IMR-90 (cell line): ENCODE data around the gene OR4K5. TPM values are rescaled to one million over a fixed set of nuclear protein-coding genes. Genes with fewer than 3 reads are reported as not detected.

Experiments
- ATAC-seq: fragments of 200-7000 bp; cut with Tn5 transposase; 2 replicates; pipeline ENCODE4 v1.9.1; 2020; ENCODE audit warnings: low read depth, mild to moderate bottlenecking, moderate library complexity
- BruUV-seq: library from RNA; stranded (reverse); fragments of 400-500 nt; replicated peaks from 2 replicates; lab custom pipeline; 2021; lab: Mats Ljungman, UMichigan
- CTCF ChIA-PET: fragments of 300-600 bp; formaldehyde crosslinking; extraction: SDS; loops from one replicate; lab custom pipeline; 2021; ENCODE audit warnings: antibody characterized with exemption; lab: Yijun Ruan, JAX
- POLR2A ChIA-PET: fragments of 300-600 bp; sonication (Branson Sonifier 250); formaldehyde crosslinking; loops from one replicate; lab custom pipeline; 2022; ENCODE audit warnings: antibody characterized with exemption; ENCODE audit not compliant: unreplicated experiment; lab: Charles Lee
- DNase-seq: peaks from one replicate; pipeline ENCODE4 v3.0.0; 2013
- H2AFZ ChIP-seq: replicated peaks from 2 replicates; pipeline ENCODE3; 2013; ENCODE audit warnings: low read length, mild to moderate bottlenecking; ENCODE audit not compliant: poor library complexity
- H2AK5ac ChIP-seq: 2 replicates; pipeline ENCODE4 v1.6.1; 2013; ENCODE audit warnings: low read depth, low read length, inconsistent platforms
- H2AK9ac ChIP-seq: replicated peaks from 2 replicates; pipeline ENCODE3; 2013; ENCODE audit warnings: mild to moderate bottlenecking, low read depth, low read length, moderate library complexity; ENCODE audit not compliant: poor library complexity
- H2BK120ac ChIP-seq: 2 replicates; pipeline ENCODE4 v1.6.1; 2013; ENCODE audit warnings: low read depth, low read length, inconsistent platforms
- H2BK15ac ChIP-seq: 3 replicates; pipeline ENCODE4 v1.6.1; 2013; ENCODE audit warnings: low read depth, low read length, inconsistent platforms
- H2BK20ac ChIP-seq: 2 replicates; pipeline ENCODE4 v1.6.1; 2013; ENCODE audit warnings: low read depth, mild to moderate bottlenecking, inconsistent platforms, low read length, moderate library complexity
- H2BK5ac ChIP-seq: 2 replicates; pipeline ENCODE4 v1.6.1; 2013; ENCODE audit warnings: mild to moderate bottlenecking, low read depth, low read length, inconsistent platforms; ENCODE audit not compliant: poor library complexity, severe bottlenecking
- H3K14ac ChIP-seq: replicated peaks from 2 replicates; pipeline ENCODE4 v1.6.1; 2013; ENCODE audit warnings: low read depth, low read length, inconsistent platforms
- H3K18ac ChIP-seq: 2 replicates; pipeline ENCODE4 v1.6.1; 2013; ENCODE audit warnings: low read depth, low read length, control low read depth
- H3K23ac ChIP-seq: 2 replicates; pipeline ENCODE4 v1.6.1; 2013; ENCODE audit warnings: low read depth, low read length, inconsistent platforms
- H3K27ac ChIP-seq: 2 replicates; pipeline ENCODE4 v1.5.1; 2013; ENCODE audit warnings: mild to moderate bottlenecking, control low read depth, low read length; ENCODE audit not compliant: insufficient read depth
- H3K27me3 ChIP-seq: 2 replicates; pipeline ENCODE4 v1.6.1; 2013; ENCODE audit warnings: low read length; ENCODE audit not compliant: control insufficient read depth, insufficient read depth
- H3K36me3 ChIP-seq: 2 replicates; pipeline ENCODE4 v1.6.1; 2013; ENCODE audit warnings: low read length, mixed read lengths; ENCODE audit not compliant: control insufficient read depth, insufficient read depth
- H3K4ac ChIP-seq: 2 replicates; pipeline ENCODE4 v1.6.1; 2013; ENCODE audit warnings: low read depth, low read length, inconsistent platforms
- H3K4me1 ChIP-seq: 2 replicates; pipeline ENCODE4 v1.6.1; 2013; ENCODE audit warnings: low read length, mixed read lengths; ENCODE audit not compliant: control insufficient read depth, insufficient read depth
- H3K4me2 ChIP-seq: 2 replicates; pipeline ENCODE4 v1.6.1; 2013; ENCODE audit warnings: low read depth, mild to moderate bottlenecking, control low read depth, low read length, moderate library complexity
- H3K4me3 ChIP-seq: 2 replicates; pipeline ENCODE4 v1.5.1; 2013; ENCODE audit warnings: low read depth, mild to moderate bottlenecking, control low read depth, low read length, moderate library complexity; ENCODE audit not compliant: insufficient read depth
- H3K56ac ChIP-seq: 2 replicates; pipeline ENCODE4 v1.6.1; 2013; ENCODE audit warnings: low read length, inconsistent platforms; ENCODE audit not compliant: insufficient read depth; ENCODE audit errors: extremely low read depth
- H3K79me1 ChIP-seq, 2 experiments: 2 replicates each; pipeline ENCODE4 v1.6.1; 2013; ENCODE audit warnings: low read length in 2 of 2, inconsistent platforms in 1 of 2, low read depth in 1 of 2
- H3K9ac ChIP-seq: 2 replicates; pipeline ENCODE4 v1.6.1; 2013; ENCODE audit warnings: low read depth, low read length, control low read depth
- H3K9me1 ChIP-seq: 2 replicates; pipeline ENCODE4 v1.6.1; 2013; ENCODE audit warnings: low read length, inconsistent platforms; ENCODE audit not compliant: insufficient read depth
- H3K9me3 ChIP-seq: 2 replicates; pipeline ENCODE4 v1.6.1; 2013; ENCODE audit warnings: low read length; ENCODE audit not compliant: control insufficient read depth, insufficient read depth
- H4K20me1 ChIP-seq: 2 replicates; pipeline ENCODE4 v1.6.1; 2013; ENCODE audit warnings: low read length, inconsistent platforms; ENCODE audit not compliant: insufficient read depth
- H4K5ac ChIP-seq: 2 replicates; pipeline ENCODE4 v1.6.1; 2013; ENCODE audit warnings: mild to moderate bottlenecking, low read depth, low read length, control low read depth
- H4K8ac ChIP-seq, 2 experiments: 2 replicates each; pipeline ENCODE4 v1.6.1; 2013; ENCODE audit warnings: low read depth in 2 of 2, low read length in 2 of 2, control low read depth in 1 of 2, inconsistent platforms in 1 of 2
- H4K91ac ChIP-seq: 2 replicates; pipeline ENCODE4 v1.6.1; 2013; ENCODE audit warnings: low read depth, low read length, inconsistent platforms; ENCODE audit not compliant: insufficient read depth
- CEBPB ChIP-seq: IDR thresholded peaks from 2 replicates; pipeline ENCODE4 v1.6.1; 2012; ENCODE audit warnings: low read depth, low read length, improper control_type of control experiment
- CHD1 ChIP-seq: IDR thresholded peaks from 2 replicates; pipeline ENCODE4 v1.6.1; 2012; ENCODE audit warnings: low read depth, low read length, improper control_type of control experiment
- FOS ChIP-seq: fragments of 150-350 bp; IDR thresholded peaks from 2 replicates; pipeline ENCODE4 v1.6.1; 2016; ENCODE audit warnings: low read depth, low read length
- MAFK ChIP-seq: IDR thresholded peaks from 2 replicates; pipeline ENCODE4 v1.6.1; 2012; ENCODE audit warnings: low read depth, low read length, improper control_type of control experiment
- MXI1 ChIP-seq: IDR thresholded peaks from 2 replicates; pipeline ENCODE4 v1.6.1; 2012; ENCODE audit warnings: low read depth, mild to moderate bottlenecking, low read length, moderate library complexity, borderline replicate concordance
- RAD21 ChIP-seq: IDR thresholded peaks from 2 replicates; pipeline ENCODE4 v1.6.1; 2012; ENCODE audit warnings: low read length, improper control_type of control experiment
- RCOR1 ChIP-seq: IDR thresholded peaks from 2 replicates; pipeline ENCODE4 v1.6.1; 2012; ENCODE audit warnings: mild to moderate bottlenecking, low read length, improper control_type of control experiment; ENCODE audit not compliant: insufficient replicate concordance
- RFX5 ChIP-seq: IDR thresholded peaks from 2 replicates; pipeline ENCODE4 v1.8.0; 2012; ENCODE audit warnings: low read depth, mild to moderate bottlenecking, low read length, moderate library complexity
- WGBS, 2 experiments: methylation state at CpG; one replicate each; pipeline versions ENCODE4 v1.1.5 to v1.1.7; 2013; ENCODE audit warnings: missing lambda C conversion rate in 2 of 2; ENCODE audit not compliant: insufficient read length in 1 of 2; ENCODE audit errors: extremely low coverage in 2 of 2; 5-methylcytosine and 5-hydroxymethylcytosine counted together
- dilution Hi-C: fragments of 300-500 bp; cut with HindIII; formaldehyde crosslinking; loops from one replicate; pipeline ENCODE4 v1.14.3; 2018; ENCODE audit warnings: low sequenced_read_pairs; ENCODE audit not compliant: unreplicated experiment
- in situ Hi-C: fragments of 300-500 bp; cut with MboI; formaldehyde crosslinking; loops from 3 replicates; pipeline ENCODE4 v1.14.3; 2019; ENCODE audit warnings: low sequenced_read_pairs, inconsistent platforms, mixed read lengths
- intact Hi-C: fragments of 100-400 bp; cut with micrococcal nuclease; formaldehyde crosslinking; loops from 2 replicates; pipeline ENCODE4 v1.10.0; 2022
- polyA plus RNA-seq, 3 experiments: library from polyadenylated mRNA; depleted of rRNA; stranded (reverse); fragments of >200 nt; gene quantifications; 2 replicates each; pipeline ENCODE4 v1.2.3, GENCODE V29; 2012; ENCODE audit warnings: low replicate concordance in 1 of 3
- total RNA-seq: library from RNA; depleted of rRNA; stranded (reverse); fragments of >200 nt; gene quantifications from 2 replicates; pipeline ENCODE4 v1.2.3, GENCODE V29; 2012
- TF ChIP-seq, protein P1 (sequence below): conservative IDR thresholded peaks from 2 replicates; pipeline ENCODE4 v1.5.1; 2012; ENCODE audit warnings: mild to moderate bottlenecking, low read depth, low read length, improper control_type of control experiment
- TF ChIP-seq, protein P2 (sequence below): fragments of 150-350 bp; IDR thresholded peaks from 2 replicates; pipeline ENCODE4 v1.6.1; 2016; ENCODE audit warnings: low read depth, mild to moderate bottlenecking, low read length, moderate library complexity, borderline replicate concordance

Gene OR4K5
- total and polyA plus RNA-seq, 2 of the 4 experiments (the other 2 are of a cell fraction), result not detected

DNA sequence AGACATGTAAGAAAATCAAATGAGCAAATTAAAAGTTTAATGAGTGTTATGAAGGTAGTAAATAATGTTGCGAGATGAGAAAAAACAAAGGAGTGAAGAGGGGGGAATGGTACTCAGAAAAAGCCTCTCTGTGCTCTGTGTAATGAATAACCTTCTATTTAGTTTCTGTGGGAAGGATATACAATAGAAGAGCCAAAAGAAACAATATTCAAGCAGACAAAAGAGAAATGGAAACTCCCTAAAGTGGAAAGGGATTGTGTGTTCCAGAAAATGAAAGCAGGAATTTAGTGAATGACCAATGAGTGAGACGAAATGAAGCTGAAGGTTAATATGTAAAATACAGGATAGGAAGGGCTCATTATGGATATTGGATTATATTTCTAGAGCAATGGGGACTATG, 28.8 kb downstream of the OR4K5 start:
- no TSS peak for BruUV-seq
- no peak for ATAC-seq

More for the DNA sequence above, 28.8 kb downstream of the OR4K5 start:
- no peak overlapping the region for H3K18ac ChIP-seq
- no peak overlapping the region for H3K14ac ChIP-seq
- H4K91ac ChIP-seq, result no peak overlapping the region
- no peak overlapping the region for H2AK9ac ChIP-seq
- H2BK20ac ChIP-seq, result no peak overlapping the region
- dilution Hi-C loops, result no loop called here
- H3K27ac ChIP-seq, result no peak overlapping the region
- H3K23ac ChIP-seq, result no peak overlapping the region
- no peak overlapping the region for H3K4me2 ChIP-seq
- H3K4me3 ChIP-seq, result no peak overlapping the region
- no peaks in the 10 kb centered on the region for H3K27me3 ChIP-seq
- H3K56ac ChIP-seq, result no peak overlapping the region
- intact Hi-C loops, result no loop called here
- H2AK5ac ChIP-seq, result no peak overlapping the region
- H3K36me3 ChIP-seq, result no peaks in the 10 kb centered on the region
- in situ Hi-C loops, result no loop called here
- no peak overlapping the region for H4K8ac ChIP-seq
- H3K4me1 ChIP-seq, result no peaks in the 10 kb centered on the region
- H2AFZ ChIP-seq, result no peak overlapping the region
- no peaks in the 10 kb centered on the region for H3K9me1 ChIP-seq
- ChIA-PET POLR2A (no interaction called here), CTCF (no interaction called here)
- no peaks in the 10 kb centered on the region for H3K79me1 ChIP-seq
- no peak overlapping the region for H2BK15ac ChIP-seq
- H3K9ac ChIP-seq, result no peak overlapping the region
- no peaks in the 10 kb centered on the region for H4K20me1 ChIP-seq
- no peak for TF ChIP-seq FOS
- TF ChIP-seq MAFK, result no peak
- TF ChIP-seq RAD21, result no peak
- TF ChIP-seq CHD1, result no peak
- no peak for TF ChIP-seq RCOR1
- TF ChIP-seq, protein P1, sequence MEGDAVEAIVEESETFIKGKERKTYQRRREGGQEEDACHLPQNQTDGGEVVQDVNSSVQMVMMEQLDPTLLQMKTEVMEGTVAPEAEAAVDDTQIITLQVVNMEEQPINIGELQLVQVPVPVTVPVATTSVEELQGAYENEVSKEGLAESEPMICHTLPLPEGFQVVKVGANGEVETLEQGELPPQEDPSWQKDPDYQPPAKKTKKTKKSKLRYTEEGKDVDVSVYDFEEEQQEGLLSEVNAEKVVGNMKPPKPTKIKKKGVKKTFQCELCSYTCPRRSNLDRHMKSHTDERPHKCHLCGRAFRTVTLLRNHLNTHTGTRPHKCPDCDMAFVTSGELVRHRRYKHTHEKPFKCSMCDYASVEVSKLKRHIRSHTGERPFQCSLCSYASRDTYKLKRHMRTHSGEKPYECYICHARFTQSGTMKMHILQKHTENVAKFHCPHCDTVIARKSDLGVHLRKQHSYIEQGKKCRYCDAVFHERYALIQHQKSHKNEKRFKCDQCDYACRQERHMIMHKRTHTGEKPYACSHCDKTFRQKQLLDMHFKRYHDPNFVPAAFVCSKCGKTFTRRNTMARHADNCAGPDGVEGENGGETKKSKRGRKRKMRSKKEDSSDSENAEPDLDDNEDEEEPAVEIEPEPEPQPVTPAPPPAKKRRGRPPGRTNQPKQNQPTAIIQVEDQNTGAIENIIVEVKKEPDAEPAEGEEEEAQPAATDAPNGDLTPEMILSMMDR, result no peak
- no peak for TF ChIP-seq MXI1
- TF ChIP-seq, protein P2, sequence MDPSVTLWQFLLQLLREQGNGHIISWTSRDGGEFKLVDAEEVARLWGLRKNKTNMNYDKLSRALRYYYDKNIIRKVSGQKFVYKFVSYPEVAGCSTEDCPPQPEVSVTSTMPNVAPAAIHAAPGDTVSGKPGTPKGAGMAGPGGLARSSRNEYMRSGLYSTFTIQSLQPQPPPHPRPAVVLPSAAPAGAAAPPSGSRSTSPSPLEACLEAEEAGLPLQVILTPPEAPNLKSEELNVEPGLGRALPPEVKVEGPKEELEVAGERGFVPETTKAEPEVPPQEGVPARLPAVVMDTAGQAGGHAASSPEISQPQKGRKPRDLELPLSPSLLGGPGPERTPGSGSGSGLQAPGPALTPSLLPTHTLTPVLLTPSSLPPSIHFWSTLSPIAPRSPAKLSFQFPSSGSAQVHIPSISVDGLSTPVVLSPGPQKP, result no peak
- TF ChIP-seq RFX5, result no peak
- TF ChIP-seq CEBPB, result no peak
- no peak overlapping the region for H3K4ac ChIP-seq
- no peak overlapping the region for H2BK5ac ChIP-seq
- H4K5ac ChIP-seq, result no peak overlapping the region
- H2BK120ac ChIP-seq, result no peak overlapping the region
- no peak for DNase-seq
- H3K9me3 ChIP-seq, result peaks cover 6% of the 10 kb centered on the region
- WGBS, 2 experiments, result 34 to 100% methylated on average over 1 to 2 of the region's 2 CpGs
